Fibroblast of lung (primary cell): ENCODE results near the gene GTF2H1. TPM values are rescaled to one million over a fixed set of nuclear protein-coding genes. Genes with fewer than 3 reads are reported as not detected.

Experiments
- DNase-seq, 2 donors: peaks; one replicate each; pipeline versions ENCODE4 v3.0.0 to v3.0.0-alpha.2; 2010; ENCODE audit warnings: low read depth in 2 of 2
- H2AFZ ChIP-seq: 2 replicates; pipeline ENCODE4 v1.5.1; 2012; ENCODE audit warnings: low read length, control low read depth, inconsistent platforms
- H3K27ac ChIP-seq: 2 replicates; pipeline ENCODE4 v1.5.1; 2011; ENCODE audit warnings: low read length, control low read depth; ENCODE audit not compliant: insufficient read depth
- H3K27me3 ChIP-seq: 2 replicates; pipeline ENCODE4 v1.5.1; 2011; ENCODE audit warnings: mild to moderate bottlenecking, low read length; ENCODE audit not compliant: control insufficient read depth, insufficient read depth
- H3K36me3 ChIP-seq: 2 replicates; pipeline ENCODE4 v1.5.1; 2011; ENCODE audit warnings: low read length; ENCODE audit not compliant: control insufficient read depth, insufficient read depth
- H3K4me1 ChIP-seq: 2 replicates; pipeline ENCODE4 v1.5.1; 2011; ENCODE audit warnings: low read length; ENCODE audit not compliant: control insufficient read depth, insufficient read depth; ENCODE audit errors: extremely low read depth
- H3K4me2 ChIP-seq: 2 replicates; pipeline ENCODE4 v1.5.1; 2011; ENCODE audit warnings: low read length, control low read depth; ENCODE audit not compliant: insufficient read depth; ENCODE audit errors: extremely low read depth
- H3K4me3 ChIP-seq, 4 experiments: fragments of 200-600 bp in 1 of 4; sonication (generic) in 1 of 4; replicated peaks in 1 of 4; 2 replicates each; pipeline ENCODE4 v1.5.1; 2011 to 2016; ENCODE audit warnings: low read length in 4 of 4, low read depth in 3 of 4, mild to moderate bottlenecking in 3 of 4, control low read depth in 2 of 4, inconsistent platforms in 1 of 4, mixed read lengths in 1 of 4; ENCODE audit not compliant: insufficient read depth in 1 of 4; ENCODE audit errors: control extremely low read depth in 1 of 4
- H3K79me2 ChIP-seq: 2 replicates; pipeline ENCODE4 v1.5.1; 2012; ENCODE audit warnings: mild to moderate bottlenecking, low read length, inconsistent platforms; ENCODE audit not compliant: control insufficient read depth, insufficient read depth
- H3K9ac ChIP-seq: 2 replicates; pipeline ENCODE4 v1.5.1; 2011; ENCODE audit warnings: mild to moderate bottlenecking, low read length, control low read depth; ENCODE audit not compliant: insufficient read depth
- H3K9me3 ChIP-seq: 2 replicates; pipeline ENCODE4 v1.5.1; 2012; ENCODE audit warnings: low read depth, low read length; ENCODE audit not compliant: control insufficient read depth, insufficient read depth
- H4K20me1 ChIP-seq: 2 replicates; pipeline ENCODE4 v1.5.1; 2011; ENCODE audit warnings: low read length; ENCODE audit not compliant: control insufficient read depth, insufficient read depth; ENCODE audit errors: extremely low read depth
- EZH2 ChIP-seq: IDR thresholded peaks from 2 replicates; pipeline ENCODE4 v1.5.1; 2012; ENCODE audit warnings: low read length, control low read depth, mild to moderate bottlenecking; ENCODE audit errors: missing control alignments
- polyA plus RNA-seq, 2 donors: library from polyadenylated mRNA; depleted of rRNA in 1 of 2; stranded (reverse) in 1 of 2; unstranded in 1 of 2; fragments of >200 nt; gene quantifications; 2 replicates each; pipeline ENCODE4 v1.2.1, GENCODE V29; 2011 to 2012; ENCODE audit warnings: missing spikeins in 1 of 2
- total RNA-seq: library from RNA; depleted of rRNA; stranded (reverse); fragments of >200 nt; gene quantifications from 2 replicates; pipeline ENCODE4 v1.2.1, GENCODE V29; 2014
- TF ChIP-seq, protein P1 (sequence below), 2 donors: IDR thresholded peaks in 1 of 2; conservative IDR thresholded peaks in 1 of 2; 1 replicate in 1 of 2; 2 replicates in 1 of 2; pipeline ENCODE4 v1.5.1; 2011 to 2012; ENCODE audit warnings: low read length in 2 of 2, control low read depth in 1 of 2, inconsistent platforms in 1 of 2, low read depth in 1 of 2, mild to moderate bottlenecking in 1 of 2

Gene GTF2H1
- total and polyA plus RNA-seq, 2 donors (not counting 1 experiment from before 2014, with no cell fraction given) = 56.1 to 63.6 TPM

DNA sequence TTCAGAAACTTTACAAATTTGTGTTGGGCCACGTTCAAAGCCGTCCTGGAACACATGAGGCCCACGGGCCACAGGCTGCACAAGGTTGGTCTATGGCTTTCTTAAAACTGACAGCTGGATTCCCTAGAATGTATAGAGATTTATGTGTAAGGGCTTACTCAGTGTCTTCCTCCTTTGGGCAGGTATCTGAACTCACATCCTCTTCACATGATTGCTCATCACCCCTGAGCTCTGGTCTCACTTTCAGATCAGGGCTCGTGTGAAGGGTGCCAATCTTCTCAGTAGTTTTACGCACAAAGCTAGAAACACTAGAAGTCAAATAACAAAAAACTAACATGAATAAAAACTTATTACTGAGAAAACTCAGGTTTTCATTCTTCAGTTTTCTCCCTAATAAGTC lies 27.5 kb upstream of the GTF2H1 start:
- Histone ChIP-seq H3K4me3 (no peak overlapping the region), H2AFZ (no peak overlapping the region), H3K9me3 (no peaks in the 10 kb centered on the region), H3K4me2 (no peak overlapping the region), H4K20me1 (no peaks in the 10 kb centered on the region), H3K9ac (no peak overlapping the region), H3K27me3 (no peaks in the 10 kb centered on the region), H3K27ac (no peak overlapping the region), H3K79me2 (no peaks in the 10 kb centered on the region), H3K36me3 (peaks cover 9% of the 10 kb centered on the region), H3K4me1 (no peaks in the 10 kb centered on the region)
- no peak for DNase-seq
- TF ChIP-seq, protein P1, sequence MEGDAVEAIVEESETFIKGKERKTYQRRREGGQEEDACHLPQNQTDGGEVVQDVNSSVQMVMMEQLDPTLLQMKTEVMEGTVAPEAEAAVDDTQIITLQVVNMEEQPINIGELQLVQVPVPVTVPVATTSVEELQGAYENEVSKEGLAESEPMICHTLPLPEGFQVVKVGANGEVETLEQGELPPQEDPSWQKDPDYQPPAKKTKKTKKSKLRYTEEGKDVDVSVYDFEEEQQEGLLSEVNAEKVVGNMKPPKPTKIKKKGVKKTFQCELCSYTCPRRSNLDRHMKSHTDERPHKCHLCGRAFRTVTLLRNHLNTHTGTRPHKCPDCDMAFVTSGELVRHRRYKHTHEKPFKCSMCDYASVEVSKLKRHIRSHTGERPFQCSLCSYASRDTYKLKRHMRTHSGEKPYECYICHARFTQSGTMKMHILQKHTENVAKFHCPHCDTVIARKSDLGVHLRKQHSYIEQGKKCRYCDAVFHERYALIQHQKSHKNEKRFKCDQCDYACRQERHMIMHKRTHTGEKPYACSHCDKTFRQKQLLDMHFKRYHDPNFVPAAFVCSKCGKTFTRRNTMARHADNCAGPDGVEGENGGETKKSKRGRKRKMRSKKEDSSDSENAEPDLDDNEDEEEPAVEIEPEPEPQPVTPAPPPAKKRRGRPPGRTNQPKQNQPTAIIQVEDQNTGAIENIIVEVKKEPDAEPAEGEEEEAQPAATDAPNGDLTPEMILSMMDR (conservative IDR thresholded peaks at IDR 0.05 in 1 of 2, IDR thresholded peaks at IDR 0.05 in 1 of 2; ENCODE audit: low read depth in 1 of 2, low read length in 2 of 2) = no peak
- no peak for TF ChIP-seq EZH2

GRCh38 chr11:18295316-18295715 lies 27.1 kb upstream of the GTF2H1 start:
- H4K20me1 ChIP-seq = no peaks in the 10 kb centered on the region
- H3K4me1 ChIP-seq = no peaks in the 10 kb centered on the region
- no peaks in the 10 kb centered on the region for H3K9me3 ChIP-seq
- H3K9ac ChIP-seq = no peak overlapping the region
- no peak overlapping the region for H2AFZ ChIP-seq
- no peak for TF ChIP-seq EZH2
- TF ChIP-seq, protein P1 (conservative IDR thresholded peaks at IDR 0.05 in 1 of 2, IDR thresholded peaks at IDR 0.05 in 1 of 2; ENCODE audit: low read depth in 1 of 2, low read length in 2 of 2) = no peak
- no peak overlapping the region for H3K4me2 ChIP-seq
- no peaks in the 10 kb centered on the region for H3K27me3 ChIP-seq
- H3K4me3 ChIP-seq = no peak overlapping the region
- no peak for DNase-seq
- H3K27ac ChIP-seq = no peak overlapping the region
- H3K79me2 ChIP-seq = no peaks in the 10 kb centered on the region
- H3K36me3 ChIP-seq = peaks cover 9% of the 10 kb centered on the region

GRCh38 chr11:18299721-18300120 lies 22.6 kb upstream of the GTF2H1 start:
- Histone ChIP-seq H3K79me2 (no peaks in the 10 kb centered on the region), H2AFZ (no peak overlapping the region), H3K9ac (no peak overlapping the region), H3K9me3 (no peaks in the 10 kb centered on the region), H3K27me3 (no peaks in the 10 kb centered on the region), H3K4me1 (no peaks in the 10 kb centered on the region), H3K27ac (no peak overlapping the region), H3K4me2 (no peak overlapping the region), H3K4me3 (no peak overlapping the region), H3K36me3 (peaks cover 6% of the 10 kb centered on the region), H4K20me1 (no peaks in the 10 kb centered on the region)
- TF ChIP-seq, protein P1 (conservative IDR thresholded peaks at IDR 0.05 in 1 of 2, IDR thresholded peaks at IDR 0.05 in 1 of 2; ENCODE audit: low read depth in 1 of 2, low read length in 2 of 2) = no peak
- no peak for TF ChIP-seq EZH2
- DNase-seq = no peak
